HEK293T (cell line): ENCODE results near the gene TLR2.
A peak's percentile ranks its signal among the peaks of the same experiment; 100 is the strongest.

Source experiments
- CTCF ChIA-PET: fragments of 350-600 bp; formaldehyde crosslinking; extraction: SDS; loops from one replicate; lab custom pipeline; 2021; ENCODE audit warnings: antibody characterized with exemption, inconsistent platforms; lab: Yijun Ruan, JAX
- POLR2A ChIA-PET: fragments of 350-600 bp; formaldehyde crosslinking; extraction: SDS; loops from one replicate; lab custom pipeline; 2020; ENCODE audit warnings: antibody characterized with exemption, inconsistent platforms; lab: Yijun Ruan, JAX
- DNase-seq: peaks from one replicate; pipeline ENCODE4 v3.0.0; 2012; ENCODE audit warnings: mixed read lengths; ENCODE audit errors: extremely low spot score
- ARNT ChIP-seq: fragments of 450-650 bp; IDR thresholded peaks from 2 replicates; pipeline ENCODE4 v1.6.1; 2017; ENCODE audit warnings: mild to moderate bottlenecking
- BHLHE40 ChIP-seq: fragments of 450-650 bp; IDR thresholded peaks from 2 replicates; pipeline ENCODE4 v1.6.1; 2016; ENCODE audit warnings: mild to moderate bottlenecking, moderate library complexity, borderline replicate concordance
- CTBP1 ChIP-seq: fragments of 450-650 bp; IDR thresholded peaks from 2 replicates; pipeline ENCODE4 v1.6.1; 2016; ENCODE audit warnings: borderline replicate concordance
- ELF4 ChIP-seq: fragments of 450-650 bp; IDR thresholded peaks from 2 replicates; pipeline ENCODE4 v1.6.1; 2017; ENCODE audit warnings: antibody characterized with exemption
- FOXA1 ChIP-seq: fragments of 450-650 bp; IDR thresholded peaks from 2 replicates; pipeline ENCODE4 v1.6.1; 2016; ENCODE audit warnings: mild to moderate bottlenecking
- FOXK2 ChIP-seq: fragments of 450-650 bp; IDR thresholded peaks from 2 replicates; pipeline ENCODE4 v1.6.1; 2016; ENCODE audit warnings: mild to moderate bottlenecking
- FOXM1 ChIP-seq: fragments of 450-650 bp; IDR thresholded peaks from 2 replicates; pipeline ENCODE4 v1.6.1; 2017; ENCODE audit warnings: mild to moderate bottlenecking, borderline replicate concordance
- HDGF ChIP-seq: fragments of 450-650 bp; IDR thresholded peaks from 2 replicates; pipeline ENCODE4 v1.6.1; 2017; ENCODE audit warnings: antibody characterized with exemption, borderline replicate concordance
- L3MBTL2 ChIP-seq: fragments of 450-650 bp; conservative IDR thresholded peaks from 2 replicates; pipeline ENCODE4 v1.6.1; 2016; ENCODE audit warnings: mild to moderate bottlenecking
- LEF1 ChIP-seq: fragments of 450-650 bp; IDR thresholded peaks from 2 replicates; pipeline ENCODE4 v1.6.1; 2017; ENCODE audit warnings: mild to moderate bottlenecking, borderline replicate concordance
- NFRKB ChIP-seq: fragments of 450-650 bp; IDR thresholded peaks from 2 replicates; pipeline ENCODE4 v1.6.1; 2016; ENCODE audit warnings: mild to moderate bottlenecking, moderate library complexity
- SP1 ChIP-seq: fragments of 450-650 bp; IDR thresholded peaks from 2 replicates; pipeline ENCODE4 v1.6.1; 2017
- SUZ12 ChIP-seq: fragments of 450-650 bp; IDR thresholded peaks from 2 replicates; pipeline ENCODE4 v1.6.1; 2016; ENCODE audit warnings: mild to moderate bottlenecking
- TARDBP ChIP-seq: fragments of 450-650 bp; IDR thresholded peaks from 2 replicates; pipeline ENCODE4 v1.6.1; 2016
- ZNF384 ChIP-seq: fragments of 450-650 bp; IDR thresholded peaks from 2 replicates; pipeline ENCODE4 v1.6.1; 2016
- TF ChIP-seq, protein P1 (sequence below): fragments of 450-650 bp; IDR thresholded peaks from 2 replicates; pipeline ENCODE4 v1.6.1; 2016

Gene TLR2

DNA sequence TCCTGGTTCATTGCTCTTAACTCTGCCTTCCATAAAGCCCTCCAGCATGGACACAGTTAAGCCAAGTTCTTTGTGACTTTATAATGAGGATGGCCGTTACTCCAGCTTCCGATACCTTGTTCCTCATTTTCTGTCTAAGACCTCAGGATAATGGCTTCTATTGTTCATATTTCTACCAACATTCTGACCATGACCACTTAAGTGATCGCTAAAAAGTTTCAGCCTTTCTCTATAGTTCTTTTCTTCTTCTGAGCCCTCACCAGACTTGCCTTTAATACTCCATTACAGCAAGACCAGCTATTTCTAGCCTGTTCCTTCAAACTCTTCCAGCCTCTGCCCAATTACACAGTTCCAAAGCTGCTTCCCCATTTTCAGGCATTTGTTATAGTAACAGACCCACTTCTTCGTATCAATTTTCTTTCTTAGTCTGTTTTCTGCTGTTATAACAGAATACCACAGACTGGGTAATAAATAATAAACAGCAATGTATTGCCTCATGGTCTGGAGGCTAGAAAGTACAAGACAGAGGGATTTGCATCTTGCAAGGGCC, 63.4 kb downstream of the TLR2 start:
- DNase-seq: no peak
- ChIA-PET CTCF (no interaction called here), POLR2A (no interaction called here)
- no peak for TF ChIP-seq BHLHE40
- TF ChIP-seq FOXM1: no peak
- TF ChIP-seq ELF4: no peak
- TF ChIP-seq CTBP1: no peak
- no peak for TF ChIP-seq HDGF
- TF ChIP-seq TARDBP: no peak
- TF ChIP-seq LEF1: no peak
- no peak for TF ChIP-seq L3MBTL2
- no peak for TF ChIP-seq NFRKB
- TF ChIP-seq ARNT: no peak
- no peak for TF ChIP-seq SP1
- TF ChIP-seq FOXK2: no peak
- TF ChIP-seq FOXA1: no peak
- TF ChIP-seq, protein P1, sequence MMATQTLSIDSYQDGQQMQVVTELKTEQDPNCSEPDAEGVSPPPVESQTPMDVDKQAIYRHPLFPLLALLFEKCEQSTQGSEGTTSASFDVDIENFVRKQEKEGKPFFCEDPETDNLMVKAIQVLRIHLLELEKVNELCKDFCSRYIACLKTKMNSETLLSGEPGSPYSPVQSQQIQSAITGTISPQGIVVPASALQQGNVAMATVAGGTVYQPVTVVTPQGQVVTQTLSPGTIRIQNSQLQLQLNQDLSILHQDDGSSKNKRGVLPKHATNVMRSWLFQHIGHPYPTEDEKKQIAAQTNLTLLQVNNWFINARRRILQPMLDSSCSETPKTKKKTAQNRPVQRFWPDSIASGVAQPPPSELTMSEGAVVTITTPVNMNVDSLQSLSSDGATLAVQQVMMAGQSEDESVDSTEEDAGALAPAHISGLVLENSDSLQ: no peak
- TF ChIP-seq ZNF384: no peak
- no peak for TF ChIP-seq SUZ12

DNA sequence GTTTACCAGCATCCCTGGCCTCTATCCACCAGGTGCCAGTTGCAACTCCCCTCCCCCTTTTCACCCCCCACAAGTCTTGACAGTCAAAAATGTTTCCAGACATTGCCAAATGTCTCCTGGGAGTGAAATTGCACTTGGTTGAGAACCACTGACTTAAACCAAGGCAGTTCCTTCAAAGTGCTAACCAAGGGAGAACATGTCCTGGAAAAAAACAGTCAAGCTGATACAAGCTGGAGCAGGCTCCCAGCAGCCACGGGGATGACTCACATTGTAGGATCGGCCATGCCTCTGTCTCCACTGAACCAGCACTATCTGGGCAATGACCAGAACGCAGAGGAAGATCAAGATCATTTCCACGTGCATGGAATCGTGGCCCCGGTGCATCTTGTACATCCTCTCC, 64.3 kb downstream of the TLR2 start:
- DNase-seq: no peak
- POLR2A ChIA-PET: no interaction called here
- TF ChIP-seq ARNT (no peak), FOXA1 (no peak), L3MBTL2 (no peak), LEF1 (no peak), CTBP1 (no peak), FOXM1 (no peak)
- CTCF ChIA-PET: interaction anchor here (0.7 kb wide), 1 partner anchor 403 kb away, joined by 4 read pairs; no protein-coding TSS in a partner anchor

DNA sequence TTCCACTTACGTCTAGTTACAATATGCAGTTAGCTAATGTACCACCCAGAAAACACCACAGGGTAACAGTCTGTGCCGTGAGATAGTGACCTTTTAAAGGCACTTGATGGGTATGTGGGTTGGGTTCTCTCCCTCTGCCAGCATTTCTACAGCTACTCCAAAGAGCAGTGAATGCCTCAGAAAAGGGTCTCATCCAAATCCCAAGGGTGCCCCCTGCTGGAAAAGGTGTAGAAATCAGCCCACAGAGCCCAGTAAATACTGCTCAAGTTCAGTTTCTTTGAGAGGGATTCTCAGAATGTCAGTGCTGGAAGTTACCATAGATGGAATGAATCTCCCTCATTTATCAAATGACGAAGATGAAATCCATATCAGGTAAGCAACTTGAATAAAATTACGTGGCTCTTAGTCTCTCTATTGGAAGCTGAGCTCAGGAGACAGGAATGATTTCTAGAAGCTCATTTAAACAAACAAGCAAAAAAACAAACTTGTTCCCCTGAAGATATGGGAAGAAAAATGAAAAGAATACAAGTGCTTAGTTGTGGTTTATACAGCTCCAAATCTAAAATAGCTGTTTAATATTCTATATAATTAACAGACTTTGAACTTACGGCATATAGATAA, 66.2 kb downstream of the TLR2 start:
- TF ChIP-seq ZNF384 (no peak), FOXK2 (no peak), ELF4 (no peak), FOXA1 (no peak), CTBP1 (no peak), SP1 (no peak), L3MBTL2 (no peak), TARDBP (no peak), BHLHE40 (no peak), SUZ12 (no peak), LEF1 (no peak), FOXM1 (no peak), ARNT (no peak), NFRKB (no peak), HDGF (no peak)
- TF ChIP-seq, protein P1: no peak
- peak; percentile 76 for DNase-seq
- ChIA-PET CTCF (interaction anchor here (0.6 to 2.1 kb wide), 14 partner anchors 9 to 803 kb away, joined by 3 to 15 read pairs (median 4); no protein-coding TSS in a partner anchor), POLR2A (no interaction called here)

GRCh38 chr4:153755186-153755585, 71.1 kb downstream of the TLR2 start:
- ChIA-PET POLR2A (no interaction called here), CTCF (interaction anchor here (1.5 kb wide), 1 partner anchor 120 kb away, joined by 3 read pairs; no protein-coding TSS in a partner anchor)
- TF ChIP-seq L3MBTL2 (no peak), FOXM1 (no peak), FOXA1 (no peak), NFRKB (no peak), TARDBP (no peak), FOXK2 (no peak), CTBP1 (no peak), SP1 (no peak), ZNF384 (no peak), ARNT (no peak)
- TF ChIP-seq, protein P1: no peak
- no peak for DNase-seq
